ENCODE data around the gene GSTO1.

GSTO1 gene

DNA sequence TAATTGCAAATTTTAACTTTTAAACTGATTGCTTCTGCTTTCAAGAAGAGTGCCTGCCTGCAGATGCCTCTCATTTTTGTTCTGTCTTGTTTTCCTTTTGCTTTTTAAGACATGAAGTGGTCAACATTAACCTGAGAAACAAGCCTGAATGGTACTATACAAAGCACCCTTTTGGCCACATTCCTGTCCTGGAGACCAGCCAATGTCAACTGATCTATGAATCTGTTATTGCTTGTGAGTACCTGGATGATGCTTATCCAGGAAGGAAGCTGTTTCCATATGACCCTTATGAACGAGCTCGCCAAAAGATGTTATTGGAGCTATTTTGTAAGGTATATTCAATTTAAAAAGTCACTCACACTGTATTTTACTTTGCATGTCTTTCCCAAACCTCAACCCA is 23.1 kb downstream of the GSTO1 start:
- no peak for DNase-seq

DNA sequence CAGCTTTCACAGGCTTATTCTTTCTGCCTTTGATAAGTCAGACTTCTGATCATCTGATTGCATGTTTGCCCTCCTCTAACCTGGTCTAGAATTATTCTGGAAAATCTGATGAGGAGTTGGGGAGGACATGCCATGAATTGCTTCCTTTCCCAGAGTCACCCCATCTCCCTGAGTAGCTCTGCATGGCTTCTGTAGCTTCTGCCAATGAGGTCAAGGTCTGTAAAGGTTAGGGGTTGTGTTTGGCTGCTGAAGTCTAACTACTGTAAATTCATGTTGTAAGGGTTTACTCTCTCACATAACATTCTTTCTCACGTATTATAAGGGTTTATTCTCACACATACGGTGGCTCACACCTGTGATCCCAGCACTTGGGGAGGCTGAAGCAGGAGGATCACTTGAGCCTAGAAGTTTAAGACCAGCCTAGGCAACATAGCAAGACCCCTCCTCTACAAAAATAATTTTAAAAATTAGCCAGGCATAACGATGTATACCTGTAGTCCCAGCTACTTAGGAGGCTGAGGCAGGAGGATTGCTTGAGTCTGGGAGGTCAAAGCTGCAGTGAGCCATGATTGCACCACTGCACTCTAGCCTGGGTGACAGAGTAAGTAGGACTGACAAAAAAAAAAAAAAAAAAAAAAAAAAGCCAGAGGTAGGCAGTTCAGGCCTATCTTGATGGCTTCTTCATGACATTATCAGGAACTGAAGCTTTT is 25.0 kb downstream of the GSTO1 start:
- DNase-seq, result no peak

DNA sequence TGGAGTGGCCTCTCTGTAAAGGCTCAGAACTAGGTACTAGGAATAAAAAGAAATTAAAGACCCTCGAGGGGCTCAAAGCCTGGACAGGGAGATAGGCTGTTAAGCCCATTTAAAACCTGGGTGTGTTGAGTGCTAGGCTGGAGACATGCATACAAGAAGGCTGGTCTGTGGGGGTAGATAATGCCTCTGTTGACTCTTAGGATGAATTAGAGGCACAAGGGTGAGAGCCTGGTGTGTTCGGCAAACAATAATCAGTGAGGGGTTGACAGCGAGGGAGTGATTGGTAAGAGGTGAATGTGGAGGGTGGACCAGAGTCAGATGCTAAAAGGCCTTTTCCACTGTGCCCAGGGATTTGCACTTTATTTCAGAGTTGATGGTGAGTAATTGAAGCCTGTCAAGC is 27.0 kb downstream of the GSTO1 start:
- peak; percentile 29 for DNase-seq

DNA sequence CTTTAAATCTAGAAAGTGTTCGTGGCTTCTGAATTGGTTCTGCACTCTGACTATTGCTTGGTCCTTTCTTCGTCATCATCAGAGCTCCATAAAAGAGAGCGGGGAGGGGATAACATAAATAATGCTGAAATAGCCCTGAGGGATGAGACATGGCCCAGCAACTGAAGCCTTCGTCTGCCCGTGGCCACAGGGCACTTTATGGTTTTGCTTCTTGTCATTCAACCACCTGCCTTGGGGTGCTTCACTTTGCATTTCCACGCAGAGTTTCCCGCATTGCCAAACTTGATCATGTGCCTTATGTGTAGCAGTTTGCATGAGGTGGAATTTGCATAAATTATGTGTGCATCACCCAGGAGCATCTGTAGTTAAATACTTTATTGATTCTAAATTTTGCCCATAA is 30.2 kb downstream of the GSTO1 start:
- DNase-seq, result no peak

DNA sequence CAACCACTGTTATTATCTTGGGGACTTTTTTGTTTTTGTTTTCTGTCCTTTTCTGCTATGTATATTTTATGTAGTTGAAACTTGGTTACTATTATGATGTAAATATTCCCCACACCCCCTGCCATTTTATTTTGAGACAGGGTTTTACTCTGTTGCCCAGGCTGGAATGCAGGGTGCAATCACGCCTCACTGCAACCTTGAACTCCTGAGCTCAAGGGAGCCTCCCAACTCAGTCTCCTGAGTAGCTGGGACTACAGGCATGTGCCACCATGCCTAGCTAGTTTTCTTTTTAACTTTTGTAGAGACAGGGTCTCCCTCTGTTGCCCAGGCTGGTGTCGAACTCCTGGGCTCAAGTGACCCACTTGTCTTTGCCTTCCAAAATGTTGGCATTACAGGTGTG is 32.2 kb downstream of the GSTO1 start:
- no peak for DNase-seq

DNA sequence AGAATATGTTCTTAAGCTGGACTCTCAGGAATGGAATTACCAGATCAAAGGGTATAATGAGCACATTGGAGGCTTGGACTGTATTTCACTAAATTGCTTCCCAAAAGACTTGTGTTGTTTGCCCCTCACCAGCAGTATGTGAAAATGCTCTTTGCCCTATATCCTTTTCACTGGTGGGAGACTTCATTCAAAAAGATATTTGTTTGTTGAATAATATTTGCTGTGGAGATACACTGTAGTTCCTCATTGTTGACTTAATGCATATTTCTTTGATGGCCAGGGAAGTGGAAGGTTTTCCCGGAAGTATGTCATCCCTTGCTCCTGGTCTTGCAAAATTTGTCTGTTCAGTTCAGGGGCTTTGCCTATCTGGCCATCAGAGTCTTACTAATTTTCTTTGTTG is 33.7 kb downstream of the GSTO1 start:
- DNase-seq, result no peak

DNA sequence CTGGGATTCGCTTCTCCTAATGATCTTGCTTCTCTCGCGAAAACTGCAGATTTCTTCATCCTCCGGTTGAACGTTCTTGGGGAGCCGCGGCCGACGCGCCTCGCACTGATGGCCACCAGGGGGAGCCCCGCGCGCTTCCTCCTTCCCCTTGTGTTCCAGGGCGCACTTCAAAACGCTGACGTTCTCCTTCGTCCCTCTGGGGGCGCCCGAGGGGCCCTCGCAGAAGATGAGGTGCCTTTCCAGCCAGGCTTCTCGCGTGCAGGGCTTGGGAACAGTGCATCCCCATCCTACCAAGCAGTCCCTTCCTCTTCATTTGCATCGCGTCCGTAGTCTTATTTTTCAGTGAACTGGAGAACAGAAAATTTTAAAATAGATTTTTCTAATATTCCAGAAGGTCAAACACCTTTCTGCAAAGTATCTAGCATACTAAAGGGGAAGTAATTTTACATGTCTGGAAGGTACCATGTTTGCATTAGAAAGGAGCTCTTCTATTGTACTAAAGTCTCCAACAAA is 36.8 kb downstream of the GSTO1 start:
- peak; percentile 71 for DNase-seq

DNA sequence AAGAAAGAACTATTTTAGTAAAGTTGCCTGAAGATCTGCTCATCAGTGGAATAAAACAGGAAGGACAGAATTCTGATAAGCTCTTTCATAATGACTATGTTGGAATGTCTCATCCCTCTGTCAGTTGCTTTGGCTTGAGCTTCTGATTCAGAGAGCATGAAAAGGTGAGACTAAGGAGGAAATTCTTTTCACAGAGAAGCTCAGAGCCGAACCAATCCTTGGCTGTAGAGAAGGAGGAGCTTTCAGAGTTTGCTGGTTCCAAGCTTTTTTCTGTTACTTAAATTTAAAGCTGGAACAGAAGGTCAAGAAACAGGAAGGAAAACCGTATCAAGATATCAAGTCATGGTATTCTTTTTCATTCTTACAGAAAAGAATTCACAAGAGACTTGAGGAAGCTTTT is 38.3 kb downstream of the GSTO1 start:
- DNase-seq, result no peak

DNA sequence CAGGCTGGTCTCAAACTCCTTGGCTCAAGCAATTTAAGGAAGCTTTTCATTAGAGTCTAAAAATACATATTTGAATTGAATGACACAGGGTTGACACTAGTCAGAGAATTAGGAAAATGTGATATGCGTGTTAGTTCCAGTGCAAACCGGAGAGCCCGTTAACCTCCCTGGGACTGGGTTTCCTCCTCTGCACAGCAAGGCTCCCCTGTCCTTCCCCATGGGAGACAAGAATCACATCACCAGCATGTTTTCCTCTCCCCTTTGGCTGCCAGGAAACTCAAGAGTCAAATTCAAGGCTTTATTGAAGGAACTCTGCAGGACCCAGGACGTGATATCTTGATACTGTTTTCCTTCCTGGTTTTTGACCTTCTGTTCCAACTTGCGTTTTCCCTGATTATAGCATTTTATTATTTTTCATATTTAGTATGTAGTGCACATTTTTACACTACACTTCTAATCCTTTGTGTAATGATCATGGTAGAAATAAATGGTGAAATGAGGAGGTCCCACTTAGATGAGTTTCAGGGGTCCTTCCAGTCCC is 39.2 kb downstream of the GSTO1 start:
- DNase-seq, result no peak

DNA sequence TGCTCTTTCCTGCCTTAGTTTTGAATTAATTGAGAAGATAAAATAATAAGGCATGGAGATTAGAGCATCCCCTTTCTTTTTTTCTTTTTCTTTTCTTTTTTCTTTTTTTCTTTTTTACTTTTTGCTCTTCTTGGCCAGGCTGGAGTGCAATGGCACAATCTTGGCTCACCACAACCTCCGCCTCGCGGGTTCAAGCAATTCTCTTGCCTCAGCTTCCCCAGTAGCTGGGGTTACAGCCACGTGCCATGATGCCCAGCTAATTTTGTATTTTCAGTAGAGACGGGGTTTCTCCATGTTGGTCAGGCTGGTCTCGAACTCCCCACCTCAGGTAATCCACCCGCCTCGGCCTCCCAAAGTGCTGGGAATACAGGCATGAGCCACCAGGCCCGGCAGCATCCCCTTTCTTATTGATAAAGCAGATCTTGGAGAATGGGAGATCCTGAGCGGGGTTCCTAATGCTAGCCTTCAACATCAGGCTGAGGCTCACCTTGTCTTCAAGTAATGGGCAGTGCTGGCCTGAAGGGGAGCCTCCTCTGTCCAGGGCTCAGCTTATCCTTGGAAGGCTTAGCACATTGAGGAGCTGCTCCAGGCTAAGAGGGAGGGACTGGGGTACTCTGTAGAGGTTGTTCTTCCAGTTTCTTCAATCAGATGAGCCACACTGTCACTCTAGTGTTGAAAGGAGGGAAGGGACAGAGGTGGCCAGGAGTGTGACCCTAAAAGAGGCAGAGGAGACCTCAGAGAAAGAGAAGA is 42.2 kb downstream of the GSTO1 start:
- no peak for DNase-seq

DNA sequence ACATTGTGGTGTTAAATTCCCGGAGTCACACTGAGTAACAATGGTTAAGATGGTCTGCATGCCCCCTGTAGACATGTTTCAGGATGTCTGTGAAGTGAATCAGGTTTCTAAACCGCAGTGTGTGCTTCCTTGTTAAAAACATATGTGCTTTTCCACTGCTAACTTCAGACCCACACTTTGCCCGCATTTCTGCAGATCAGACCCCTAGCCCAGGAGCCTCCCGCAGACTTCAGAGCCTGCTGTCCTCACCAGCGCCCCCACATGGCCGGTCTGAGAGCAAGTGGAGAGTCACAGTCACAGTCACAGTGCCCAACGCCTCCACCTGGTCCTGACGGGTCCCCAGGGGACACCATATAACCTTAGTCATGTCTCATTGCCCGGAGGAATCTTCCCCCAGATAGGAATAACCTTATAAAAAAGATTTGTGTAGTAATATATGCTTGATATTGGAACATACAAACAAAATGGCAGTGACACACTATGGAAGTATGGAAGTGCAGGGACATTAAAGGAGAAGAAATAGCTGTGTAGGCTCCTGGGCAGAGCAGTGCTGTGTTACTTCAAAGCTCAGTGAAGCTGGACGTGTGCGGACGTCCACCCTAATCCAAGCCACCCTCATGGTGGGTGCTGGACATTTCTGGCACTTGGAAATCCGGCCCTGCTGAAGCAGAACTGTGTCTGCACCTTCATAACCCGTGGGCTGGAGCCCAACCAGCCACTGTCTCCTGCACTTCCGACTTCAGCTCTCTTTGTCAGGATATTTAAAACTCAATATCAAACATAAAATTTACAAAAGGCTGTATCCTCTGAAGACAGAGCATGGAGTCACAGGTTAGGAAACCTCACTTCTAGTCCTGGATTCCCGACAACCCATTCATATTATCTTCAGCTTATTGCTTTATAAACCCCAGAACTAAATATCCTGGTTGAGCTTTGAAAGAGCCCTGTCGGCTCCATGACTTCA is 43.3 kb downstream of the GSTO1 start:
- DNase-seq, result no peak

DNA sequence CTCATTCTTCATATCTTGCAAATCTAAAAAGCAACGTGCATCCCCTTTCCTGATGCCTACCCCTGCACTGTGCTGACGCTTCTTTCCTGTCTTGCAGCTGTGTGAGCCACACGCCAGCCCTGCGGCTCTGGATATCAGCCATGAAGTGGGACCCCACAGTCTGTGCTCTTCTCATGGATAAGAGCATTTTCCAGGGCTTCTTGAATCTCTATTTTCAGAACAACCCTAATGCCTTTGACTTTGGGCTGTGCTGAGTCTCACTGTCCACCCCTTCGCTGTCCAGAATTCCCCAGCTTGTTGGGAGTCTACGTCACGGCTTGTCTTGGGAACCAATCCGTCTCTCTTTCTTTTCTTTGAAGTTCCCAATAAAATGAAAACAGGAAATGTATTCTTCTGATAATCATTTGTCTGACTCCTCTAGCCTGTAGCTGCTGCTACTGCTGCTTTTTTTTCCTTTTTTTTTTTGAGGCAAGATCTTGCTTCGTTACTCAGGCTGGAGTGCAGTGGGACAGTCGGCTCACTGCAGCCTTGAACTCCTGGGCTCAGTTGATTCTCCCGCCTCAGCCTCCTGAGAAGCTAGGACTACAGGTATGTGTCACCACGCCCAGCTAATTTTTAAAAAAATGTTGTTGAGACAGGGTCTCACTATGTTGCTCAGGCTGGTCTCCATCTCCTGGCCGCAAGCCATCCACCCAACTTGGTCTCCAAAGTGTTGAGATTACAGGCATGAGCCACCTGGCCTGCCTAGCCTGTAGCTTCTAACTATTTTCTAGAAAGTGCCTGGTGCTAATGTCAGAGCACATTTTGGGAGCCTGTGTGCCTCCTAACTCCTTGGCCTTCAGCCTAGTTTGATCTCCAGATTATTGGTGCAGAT is 44.6 kb downstream of the GSTO1 start:
- DNase-seq, result no peak

DNA sequence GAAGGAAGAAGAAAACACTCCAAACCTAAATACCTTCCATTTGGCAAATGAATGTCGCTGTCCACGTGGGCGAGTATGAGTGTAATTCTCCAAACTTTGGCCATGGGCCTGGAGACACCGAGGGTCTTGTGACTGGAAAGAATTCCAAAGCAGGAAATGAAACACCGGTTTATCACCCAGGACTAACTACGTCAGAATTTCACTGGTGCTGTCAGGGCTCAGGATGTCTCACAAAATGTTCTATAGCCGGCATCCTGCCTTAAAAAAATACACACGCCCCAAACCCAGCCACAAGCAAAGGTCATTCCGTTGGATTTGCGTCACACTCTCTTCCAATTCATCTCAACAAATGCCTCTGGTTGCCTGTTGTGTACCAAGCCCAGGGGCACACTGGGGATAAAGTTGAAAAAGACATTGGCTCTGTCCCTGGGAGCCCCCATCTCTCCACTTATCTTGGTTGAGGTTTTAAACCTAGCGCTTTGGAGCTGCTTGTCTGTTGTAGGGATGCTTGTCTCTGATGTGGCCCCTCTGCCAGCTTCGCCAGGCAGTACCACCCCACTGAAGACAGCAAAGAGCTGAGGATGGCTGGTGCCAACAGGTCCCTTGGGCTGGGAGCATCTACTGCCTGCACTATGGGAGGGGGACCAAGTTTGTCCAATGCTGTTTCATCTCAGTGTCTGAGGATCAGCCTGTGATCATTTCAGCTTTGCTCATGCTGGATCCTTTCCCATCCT is 45.5 kb downstream of the GSTO1 start:
- DNase-seq, result no peak

DNA sequence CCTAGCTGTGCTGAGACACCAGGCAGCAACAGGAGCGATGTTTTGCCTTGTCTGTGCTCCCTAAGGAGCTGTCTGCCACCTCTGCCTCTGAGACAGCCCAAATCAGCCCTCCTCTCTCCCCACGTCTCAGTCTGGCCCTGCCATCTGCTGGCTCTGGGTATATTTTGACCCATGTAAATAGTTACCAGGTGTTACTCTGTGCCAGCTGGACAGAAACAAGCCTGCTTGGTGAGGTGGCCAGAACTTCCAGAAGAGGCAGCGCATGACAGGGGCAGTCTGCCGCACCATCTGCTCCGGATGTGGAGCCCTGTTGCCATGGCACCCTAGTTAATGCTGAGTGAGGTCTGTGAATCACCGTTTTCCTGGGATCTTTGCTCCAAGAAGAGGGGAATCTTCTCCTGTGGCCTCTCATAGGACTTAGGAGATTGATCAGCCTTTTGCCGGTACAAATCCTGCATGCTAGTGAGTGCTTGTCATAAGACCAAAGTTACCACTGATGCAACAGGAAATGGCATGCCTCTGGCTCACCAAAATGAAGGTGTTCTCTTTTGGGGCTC is 46.1 kb downstream of the GSTO1 start:
- peak; percentile 5 for DNase-seq

DNA sequence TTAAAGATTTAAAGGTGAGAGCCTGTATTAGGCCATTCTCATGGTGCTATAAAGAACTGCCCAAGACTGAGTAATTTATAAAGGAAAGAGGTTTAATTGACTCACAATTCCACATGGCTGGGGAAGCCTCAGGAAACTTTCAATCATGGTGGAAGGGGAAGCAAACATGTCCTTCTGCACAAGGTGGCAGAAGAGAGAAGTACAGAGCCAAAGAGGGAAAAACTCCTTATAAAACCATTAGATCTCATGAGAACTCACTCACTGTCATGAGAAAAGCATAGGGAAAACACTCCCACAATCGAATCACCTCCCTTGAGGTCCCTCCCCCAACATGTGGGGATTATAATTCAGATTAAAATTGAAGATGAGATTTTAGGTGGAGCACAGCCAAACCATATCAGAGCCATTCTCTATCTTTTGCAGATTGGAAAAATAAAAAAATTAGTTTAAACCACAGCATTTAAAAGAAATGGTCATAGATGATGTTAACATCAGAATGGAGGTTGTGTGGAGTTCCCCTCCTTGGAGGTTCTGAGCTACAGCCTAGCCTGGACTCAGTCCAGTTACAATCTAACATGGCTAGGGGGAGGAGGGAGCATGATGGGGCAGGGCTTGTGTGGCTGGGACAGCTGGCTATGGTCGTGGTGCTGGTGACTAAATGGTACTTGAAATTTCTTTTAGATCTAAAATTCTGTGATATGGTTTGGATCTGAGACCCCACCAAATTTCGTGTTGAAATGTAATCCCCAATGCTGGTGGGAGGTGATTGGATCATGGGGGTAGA is 47.4 kb downstream of the GSTO1 start:
- no peak for DNase-seq

DNA sequence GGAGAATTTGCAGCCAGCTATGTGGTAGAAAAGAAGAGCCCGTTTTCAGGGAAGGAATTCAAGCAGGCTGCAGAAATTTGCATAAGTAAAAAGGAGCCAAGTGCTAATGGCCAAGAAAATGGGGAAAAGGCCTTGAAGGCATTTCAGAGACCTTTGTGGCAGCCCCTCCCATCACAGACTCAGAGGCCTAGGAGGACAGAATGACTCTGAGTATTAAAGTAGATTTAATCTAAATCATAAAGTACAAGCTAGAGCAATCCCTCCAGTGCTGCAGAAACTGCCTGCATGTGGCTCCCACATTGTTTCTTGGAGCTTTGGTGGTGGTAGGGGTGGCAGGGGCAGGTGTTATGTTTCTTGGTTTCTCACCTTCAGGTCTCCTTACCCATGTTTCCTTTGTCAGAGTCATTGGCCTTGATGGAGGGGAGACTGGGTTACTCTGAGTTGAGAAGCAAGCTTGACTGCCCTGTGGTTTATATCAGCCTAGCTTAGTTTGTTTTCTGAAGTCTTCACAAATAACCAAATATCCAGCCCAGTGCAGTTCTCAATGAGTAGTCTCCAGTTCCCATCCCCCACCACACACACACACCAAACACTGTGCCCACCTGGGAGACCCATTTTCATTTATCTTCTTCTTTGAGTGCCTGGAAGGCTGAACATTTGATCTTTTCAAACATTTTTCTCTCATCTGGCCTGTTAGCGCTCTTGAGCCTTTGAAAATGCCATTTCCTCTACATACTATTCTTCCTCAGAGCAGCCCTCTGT is 49.1 kb downstream of the GSTO1 start:
- DNase-seq, result no peak

DNA sequence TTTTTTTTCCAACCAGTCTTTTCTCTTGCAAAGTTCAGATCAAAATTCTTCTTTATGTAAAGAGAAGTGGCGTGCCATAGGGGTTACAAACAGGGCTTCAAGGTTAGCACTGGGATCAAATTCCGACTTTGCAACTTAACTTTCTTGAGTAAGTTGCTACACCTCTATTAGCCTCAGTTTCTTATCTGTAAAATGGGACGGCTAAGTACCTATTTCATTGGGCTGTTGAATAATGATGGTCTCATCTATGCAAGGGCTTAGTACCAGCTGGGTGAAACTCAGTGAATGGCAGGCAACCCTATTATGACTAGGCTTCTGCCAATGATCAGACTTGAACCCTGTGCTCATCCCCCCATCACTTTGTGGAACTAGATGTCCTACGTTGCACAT is 49.7 kb downstream of the GSTO1 start:
- no peak for DNase-seq

DNA sequence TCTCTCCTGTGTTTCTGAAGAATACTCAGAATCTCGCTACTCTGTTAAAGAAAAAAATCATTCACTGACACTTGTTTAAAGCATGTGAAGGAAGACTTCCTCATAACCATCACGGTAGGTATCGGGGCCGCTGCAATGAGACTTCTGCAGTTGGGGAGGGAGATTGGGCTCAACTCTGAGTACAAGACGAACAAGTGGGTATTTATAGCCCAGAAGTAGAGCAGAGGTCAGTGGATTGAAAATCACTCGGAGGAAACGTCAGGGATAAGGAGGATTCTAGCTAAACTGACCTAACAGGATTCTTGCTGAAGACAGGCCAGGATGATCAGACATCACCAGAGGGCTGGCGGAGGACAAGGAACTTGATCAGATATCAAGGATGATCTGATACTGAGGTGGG is 50.2 kb downstream of the GSTO1 start:
- DNase-seq, result no peak

DNA sequence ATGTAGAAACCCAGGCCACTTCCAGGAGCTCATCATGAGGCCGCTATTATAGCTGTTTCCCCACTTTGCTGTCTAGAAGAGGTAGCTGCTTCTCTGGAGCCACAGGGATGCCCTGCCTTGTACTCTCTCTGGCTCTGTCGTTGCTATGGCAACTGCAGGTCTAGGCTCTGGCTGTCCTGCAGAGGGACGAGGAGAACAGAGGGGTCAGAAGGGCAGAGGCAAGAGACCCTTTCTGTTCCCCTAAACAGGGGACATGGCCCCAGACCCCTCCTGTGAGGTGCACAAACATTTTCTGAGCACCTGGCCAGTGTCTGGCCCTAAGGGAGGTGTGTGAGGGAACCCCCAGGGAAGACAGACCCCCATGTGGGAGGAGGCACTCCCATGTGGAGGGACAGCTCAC is 52.2 kb downstream of the GSTO1 start:
- no peak for DNase-seq

Data from NCI-H2227 treated with DMSO at 0.1 percent for 48 hours (cell line).